HG02973 (cell line): ENCODE data around the gene FOXN1.
A peak's percentile ranks its signal among the peaks of the same experiment; 100 is the strongest.

Source experiments
- ATAC-seq: cut with Tn5 transposase; IDR thresholded peaks from one replicate; pipeline ENCODE4 v1.9.1; 2021; ENCODE audit warnings: moderate library complexity; ENCODE audit not compliant: unreplicated experiment

FOXN1 gene

GRCh38 chr17:28476076-28476865 is 29.9 kb upstream of the FOXN1 start:
- ATAC-seq: no peak

DNA sequence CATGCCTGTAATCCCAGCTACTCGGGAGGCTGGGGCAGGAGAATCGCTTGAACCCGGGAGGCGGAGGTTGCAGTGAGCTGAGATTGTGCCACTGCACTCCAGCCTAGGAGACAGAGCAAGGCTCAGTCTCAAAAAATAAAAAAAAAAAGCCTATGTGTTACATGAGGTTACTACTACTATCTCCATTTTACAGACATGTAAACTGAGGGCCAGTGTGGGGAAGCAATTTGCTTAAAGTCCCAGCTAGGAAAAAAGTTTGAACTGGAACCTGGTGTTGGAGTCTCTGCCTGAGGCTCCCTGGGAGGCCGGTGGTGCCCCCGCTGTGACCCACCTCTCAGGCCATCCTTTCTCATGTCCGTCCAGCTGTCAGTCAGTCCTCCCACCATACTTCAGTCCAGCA is 28.2 kb upstream of the FOXN1 start:
- no peak for ATAC-seq

- no peak for ATAC-seq
These were observed 27.2 kb upstream of the FOXN1 start for GRCh38 chr17:28478712-28479615.

- ATAC-seq: no peak
These were observed 25.9 kb upstream of the FOXN1 start for GRCh38 chr17:28480278-28480677.

GRCh38 chr17:28480799-28481571 is 25.2 kb upstream of the FOXN1 start:
- no peak for ATAC-seq

DNA sequence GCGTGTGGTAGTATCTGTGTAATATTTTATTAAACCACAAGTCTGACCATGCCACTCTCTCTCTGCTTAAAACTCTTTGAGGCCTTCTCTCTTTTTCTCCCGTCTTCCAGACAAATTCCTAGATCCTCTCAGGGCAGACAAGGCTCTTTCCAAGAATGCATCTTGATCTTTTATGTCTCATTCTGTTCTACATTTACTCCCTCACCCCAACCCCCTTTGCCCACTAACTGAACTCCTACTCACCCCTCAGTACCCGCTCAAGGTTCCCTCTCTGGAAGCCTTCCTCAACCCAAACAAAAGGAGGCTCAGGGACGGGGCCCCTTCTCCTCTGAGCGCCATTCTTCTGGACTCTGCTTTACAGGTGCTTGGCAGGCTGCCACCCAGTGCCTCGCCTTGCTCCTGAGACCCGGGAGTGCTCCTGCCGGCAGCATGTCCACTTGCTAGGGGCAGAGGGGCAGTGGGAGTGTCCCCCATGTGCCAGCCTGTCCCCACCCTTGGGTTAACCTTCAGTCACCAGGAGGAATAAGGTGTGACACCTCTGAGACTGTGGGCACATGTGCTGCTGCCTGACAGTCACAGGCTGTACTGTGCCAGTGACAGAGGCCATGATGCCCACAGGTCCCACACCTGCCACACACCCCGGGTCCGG is 23.5 kb upstream of the FOXN1 start:
- no peak for ATAC-seq

DNA sequence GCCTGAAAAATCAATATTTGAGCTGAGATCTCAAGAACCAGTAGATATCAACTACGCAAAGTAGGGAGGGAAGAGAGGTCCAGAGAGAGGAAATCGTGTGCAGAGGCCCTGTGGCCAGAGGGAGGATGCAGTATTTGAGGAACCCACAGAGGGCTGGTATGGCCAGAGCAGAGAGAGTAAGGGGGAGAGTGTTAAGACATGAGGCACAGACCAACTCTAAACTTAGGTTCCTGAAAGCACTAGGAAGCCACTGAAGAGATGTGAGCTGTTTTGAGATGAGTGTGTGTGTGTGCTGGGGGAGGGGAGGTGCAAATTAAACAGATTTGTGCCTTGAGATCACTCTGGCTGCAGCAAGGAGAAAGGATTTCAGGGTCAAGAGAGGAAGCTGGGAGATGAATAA is 21.9 kb upstream of the FOXN1 start:
- ATAC-seq: peak; percentile 78

GRCh38 chr17:28485049-28485448 is 21.1 kb upstream of the FOXN1 start:
- no peak for ATAC-seq

DNA sequence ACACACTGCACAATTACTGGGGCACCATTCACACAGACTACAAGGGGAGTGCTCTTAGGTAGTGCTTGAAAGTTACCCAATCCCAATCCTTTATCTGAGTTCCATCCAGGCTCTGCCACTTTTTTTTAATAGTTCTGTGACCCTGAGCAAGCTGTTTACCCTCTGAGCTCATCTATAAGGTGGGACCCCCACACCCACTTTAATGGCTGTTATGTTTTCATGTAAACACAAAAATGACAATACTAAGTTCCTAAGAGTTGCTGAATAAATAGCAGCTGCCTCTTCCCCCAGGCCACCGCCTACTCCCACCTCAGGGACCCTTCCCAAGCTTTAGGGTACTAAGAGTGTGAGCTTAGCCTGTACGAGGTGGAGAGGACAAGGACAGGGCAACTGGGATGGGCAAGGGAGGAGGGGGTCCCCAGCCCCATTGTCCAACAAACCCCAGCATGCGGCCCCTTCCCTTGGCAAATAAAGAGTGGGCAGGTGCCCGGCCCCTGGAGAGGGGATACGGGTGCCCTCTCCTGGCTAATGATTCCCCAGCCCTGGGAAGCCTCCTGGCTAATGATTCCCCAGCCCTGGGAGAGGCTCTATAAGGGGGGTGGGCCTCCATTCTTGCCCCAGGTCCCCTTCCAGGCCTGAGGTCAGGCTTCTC is 18.1 kb upstream of the FOXN1 start:
- ATAC-seq: no peak

DNA sequence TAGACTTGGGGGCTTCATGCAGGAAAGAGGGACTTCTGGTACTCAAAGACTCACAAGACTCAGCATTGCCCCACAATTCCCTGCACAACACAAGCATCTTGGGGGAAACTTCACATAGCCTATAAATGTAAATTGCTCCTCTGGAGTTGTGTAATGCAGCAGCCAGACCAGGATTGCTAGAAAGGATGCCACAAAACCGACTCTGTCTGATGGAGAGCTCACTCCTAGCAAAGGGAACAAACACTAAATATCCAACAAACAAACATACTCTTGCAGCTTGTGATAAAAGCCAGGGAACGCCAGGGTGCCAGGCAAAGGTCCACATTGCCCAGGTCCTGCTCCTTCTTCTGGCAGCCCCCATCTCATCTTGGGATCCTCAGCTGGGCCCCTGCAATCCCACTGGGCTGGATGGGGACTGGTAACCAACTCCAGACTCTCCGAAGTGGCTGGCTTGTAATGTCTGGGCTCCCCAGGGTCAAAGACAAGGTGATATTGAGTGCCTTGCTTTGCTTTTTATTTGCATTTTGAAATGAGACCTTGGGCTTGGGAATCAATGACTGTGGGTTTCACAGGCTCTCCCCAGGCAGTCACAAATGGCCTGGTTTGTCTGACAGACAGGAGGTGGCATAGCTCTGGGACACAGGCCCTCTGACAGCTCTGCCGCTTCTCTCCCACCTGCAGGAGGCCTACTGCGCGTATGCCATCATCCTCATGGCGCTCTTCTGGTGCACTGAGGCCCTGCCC is 17.4 kb upstream of the FOXN1 start:
- ATAC-seq: no peak

DNA sequence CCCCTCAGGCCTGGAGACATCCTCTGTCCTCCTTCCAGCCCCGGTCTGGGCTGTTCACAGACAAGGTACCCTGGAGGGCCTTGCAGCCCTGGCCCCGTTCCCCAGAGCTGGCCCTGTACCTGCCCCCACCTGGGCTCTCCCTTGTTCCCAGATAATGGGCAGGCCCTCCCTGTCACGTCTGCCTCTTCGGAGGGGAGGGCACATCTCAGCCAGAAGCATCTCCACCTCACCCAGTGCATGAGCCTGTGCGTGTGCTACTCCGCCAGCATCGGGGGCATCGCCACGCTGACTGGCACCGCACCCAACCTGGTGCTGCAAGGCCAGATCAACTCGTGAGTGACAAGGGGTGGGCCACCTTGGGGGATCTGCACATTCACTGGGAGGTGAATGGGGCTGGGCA is 14.9 kb upstream of the FOXN1 start:
- ATAC-seq: no peak

DNA sequence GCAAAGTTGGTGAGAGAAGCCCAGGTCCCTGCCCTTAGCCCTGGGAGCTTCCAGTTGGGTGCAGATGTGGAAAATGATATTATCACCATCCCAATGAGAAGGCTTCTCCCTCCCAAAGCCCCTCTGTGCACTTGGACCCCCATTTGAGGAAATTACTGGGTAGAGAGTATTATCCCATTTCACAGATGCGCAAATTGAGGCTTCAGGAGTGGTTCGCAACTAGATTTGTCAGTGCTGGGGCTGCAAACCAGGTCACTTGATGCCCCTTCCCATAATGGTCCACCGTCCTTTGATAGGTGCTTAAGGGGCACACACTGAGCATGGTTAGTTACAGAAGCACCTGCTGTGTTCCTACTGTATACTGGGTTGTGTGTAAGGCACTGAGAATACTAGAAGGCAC is 14.3 kb upstream of the FOXN1 start:
- no peak for ATAC-seq

- no peak for ATAC-seq
These were observed 13.5 kb upstream of the FOXN1 start for GRCh38 chr17:28492352-28493310.

DNA sequence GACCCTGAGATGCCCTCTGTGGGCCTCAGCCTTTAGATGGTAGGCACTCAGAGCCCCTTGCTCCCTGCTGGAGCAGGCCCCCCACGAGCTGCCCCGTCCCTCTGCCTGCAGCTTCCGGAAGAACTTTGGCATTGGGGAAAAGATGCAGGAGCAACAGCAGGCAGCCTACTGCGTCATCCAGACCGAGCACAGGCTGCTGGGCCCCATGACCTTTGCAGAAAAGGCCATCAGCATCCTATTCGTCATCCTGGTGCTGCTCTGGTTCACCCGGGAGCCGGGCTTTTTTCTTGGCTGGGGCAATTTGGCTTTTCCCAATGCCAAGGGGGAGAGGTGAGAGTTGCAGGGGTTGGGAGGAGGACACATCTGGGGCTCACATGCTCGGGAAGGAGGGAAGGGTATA is 12.7 kb upstream of the FOXN1 start:
- no peak for ATAC-seq

DNA sequence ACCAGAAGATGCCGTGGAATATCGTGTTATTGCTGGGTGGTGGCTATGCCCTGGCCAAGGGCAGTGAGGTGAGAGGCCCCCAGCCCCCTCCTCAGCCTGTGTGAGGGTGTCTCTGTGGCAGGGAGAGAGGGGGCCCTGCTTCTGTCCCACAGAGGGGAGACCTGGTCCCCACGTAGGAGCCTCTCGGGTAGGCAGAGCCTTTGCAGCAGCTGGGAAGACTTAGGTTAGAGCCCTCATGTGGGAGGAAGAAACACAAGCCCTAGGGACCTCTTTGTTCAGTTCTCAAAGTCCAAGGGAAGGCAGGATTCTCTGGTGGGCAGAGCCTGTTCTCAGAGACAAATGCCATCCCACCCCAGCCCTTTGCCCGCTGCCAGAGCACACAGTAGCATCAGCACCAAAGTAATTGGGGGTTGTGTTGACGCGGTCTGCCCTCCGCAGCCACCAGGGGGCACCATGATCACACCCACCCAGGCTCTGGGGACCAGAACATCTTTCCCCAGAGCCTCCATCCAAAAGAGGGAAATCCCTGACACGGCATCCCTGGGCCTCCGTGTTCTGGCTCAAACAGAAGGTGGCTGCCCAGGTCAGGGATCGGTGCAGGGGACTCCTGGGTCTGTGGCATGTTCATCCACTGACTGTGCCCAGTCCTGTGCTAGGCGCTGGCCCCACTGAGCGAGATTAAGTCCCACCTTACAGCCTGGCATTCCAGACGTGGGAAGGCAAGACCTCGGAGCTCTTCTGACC is 11.5 kb upstream of the FOXN1 start:
- ATAC-seq: no peak

DNA sequence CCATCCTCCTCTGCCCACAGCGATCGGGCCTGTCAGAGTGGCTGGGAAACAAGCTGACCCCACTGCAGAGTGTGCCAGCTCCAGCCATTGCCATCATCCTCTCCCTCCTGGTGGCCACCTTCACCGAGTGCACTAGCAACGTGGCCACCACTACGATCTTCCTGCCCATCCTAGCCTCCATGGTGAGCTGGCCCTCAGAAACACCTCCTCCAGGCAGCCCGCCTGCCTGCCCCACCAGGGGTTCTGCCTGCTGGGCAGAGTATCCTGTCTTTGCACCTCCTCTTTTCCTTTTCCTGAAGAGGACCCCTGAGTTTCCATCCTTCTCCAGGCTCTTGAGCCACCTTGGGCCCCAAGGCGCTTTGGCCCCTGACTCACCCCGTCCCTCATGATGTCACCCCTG is 10.5 kb upstream of the FOXN1 start:
- ATAC-seq: no peak

- ATAC-seq: no peak
These were observed 8.2 kb upstream of the FOXN1 start for GRCh38 chr17:28497931-28498330.
